ENCODE measurements around the gene PTPRN2. TPM values are rescaled to one million over a fixed set of nuclear protein-coding genes. Genes with fewer than 3 reads are reported as not detected.

PTPRN2 gene
- total and polyA plus RNA-seq, 2 donors (not counting 3 experiments of a cell fraction or from before 2014, with no cell fraction given): 0.62 to 0.88 TPM

- H3K79me2 ChIP-seq (ENCODE audit: control insufficient read depth, insufficient read depth, low read length): no peaks in the 10 kb centered on the region
- H3K27me3 ChIP-seq (ENCODE audit: control insufficient read depth in 2 of 2, insufficient read depth in 2 of 2, low read length in 2 of 2): no peaks in the 10 kb centered on the region
- peaks cover 6% of the 10 kb centered on the region for H3K9me3 ChIP-seq (replicated peaks; ENCODE audit: control insufficient read depth, insufficient read depth, low read length)
- dilution Hi-C loops (cut with MboI; ENCODE audit: extremely low pct_ligation_motif_present, low sequenced_read_pairs) (no loop called here), intact Hi-C loops (cut with micrococcal nuclease) (no loop called here)
- DNase-seq (ENCODE audit: low read depth, low spot score) (no peak), FAIRE-seq (no peak)
- no peak overlapping the region for H2AFZ ChIP-seq (ENCODE audit: low read depth, low read length)
- no peaks in the 10 kb centered on the region for H3K4me1 ChIP-seq (ENCODE audit: control insufficient read depth, extremely low read depth, insufficient read depth, low read length)
- H3K4me2 ChIP-seq (ENCODE audit: insufficient read depth, low read length): no peak overlapping the region
- no peaks in the 10 kb centered on the region for H3K9me1 ChIP-seq (replicated peaks; ENCODE audit: control insufficient read depth, extremely low read depth, insufficient read depth, low read length)
- no peaks in the 10 kb centered on the region for H4K20me1 ChIP-seq (replicated peaks; ENCODE audit: control insufficient read depth, extremely low read depth, insufficient read depth, low read length)
- H3K27ac ChIP-seq (ENCODE audit: insufficient read depth, low read depth, low read length): no peak overlapping the region
- no peaks in the 10 kb centered on the region for H3K36me3 ChIP-seq (ENCODE audit: control insufficient read depth in 2 of 2, extremely low read depth in 1 of 2, insufficient read depth in 2 of 2, low read length in 2 of 2)
- POLR2A ChIA-PET: no interaction called here
- no TSS peak for BruUV-seq (replicated peaks)
- TF ChIP-seq GATA2 (IDR thresholded peaks at IDR 0.05; ENCODE audit: insufficient read depth, insufficient read length, low read depth, low read length): no peak
- TF ChIP-seq JUN (IDR thresholded peaks at IDR 0.05; ENCODE audit: borderline replicate concordance, insufficient read depth, insufficient read length, low read depth): no peak
- H3K4me3 ChIP-seq (replicated peaks in 1 of 3; ENCODE audit: insufficient read depth in 1 of 3, low read depth in 1 of 3, low read length in 3 of 3): no peak overlapping the region
- CTCF ChIA-PET: no interaction called here
- H3K9ac ChIP-seq (replicated peaks; ENCODE audit: extremely low read depth, insufficient read depth, low read length): no peak overlapping the region
These were observed 535.1 kb downstream of the PTPRN2 start for GRCh38 chr7:158052381-158053060.

GRCh38 chr7:158051776-158052175, 535.8 kb downstream of the PTPRN2 start:
- no TSS peak for BruUV-seq (replicated peaks)
- Histone ChIP-seq H3K27ac (ENCODE audit: insufficient read depth, low read depth, low read length) (no peak overlapping the region), H3K4me3 (replicated peaks in 1 of 3; ENCODE audit: insufficient read depth in 1 of 3, low read depth in 1 of 3, low read length in 3 of 3) (no peak overlapping the region), H3K9me1 (replicated peaks; ENCODE audit: control insufficient read depth, extremely low read depth, insufficient read depth, low read length) (no peaks in the 10 kb centered on the region), H3K4me2 (ENCODE audit: insufficient read depth, low read length) (no peak overlapping the region), H2AFZ (ENCODE audit: low read depth, low read length) (no peak overlapping the region), H4K20me1 (replicated peaks; ENCODE audit: control insufficient read depth, extremely low read depth, insufficient read depth, low read length) (no peaks in the 10 kb centered on the region), H3K9ac (replicated peaks; ENCODE audit: extremely low read depth, insufficient read depth, low read length) (no peak overlapping the region), H3K4me1 (ENCODE audit: control insufficient read depth, extremely low read depth, insufficient read depth, low read length) (no peaks in the 10 kb centered on the region), H3K79me2 (ENCODE audit: control insufficient read depth, insufficient read depth, low read length) (no peaks in the 10 kb centered on the region), H3K9me3 (replicated peaks; ENCODE audit: control insufficient read depth, insufficient read depth, low read length) (peaks cover 8% of the 10 kb centered on the region), H3K27me3 (ENCODE audit: control insufficient read depth in 2 of 2, insufficient read depth in 2 of 2, low read length in 2 of 2) (no peaks in the 10 kb centered on the region), H3K36me3 (ENCODE audit: control insufficient read depth in 2 of 2, extremely low read depth in 1 of 2, insufficient read depth in 2 of 2, low read length in 2 of 2) (no peaks in the 10 kb centered on the region)
- CTCF ChIA-PET: no interaction called here
- dilution Hi-C loops (cut with MboI; ENCODE audit: extremely low pct_ligation_motif_present, low sequenced_read_pairs) (no loop called here), intact Hi-C loops (cut with micrococcal nuclease) (no loop called here)
- POLR2A ChIA-PET: no interaction called here
- TF ChIP-seq MYC (IDR thresholded peaks at IDR 0.05; ENCODE audit: low read depth, low read length): no peak
- no peak for TF ChIP-seq JUN (IDR thresholded peaks at IDR 0.05; ENCODE audit: borderline replicate concordance, insufficient read depth, insufficient read length, low read depth)
- TF ChIP-seq CTCF (IDR thresholded peaks at IDR 0.05; ENCODE audit: extremely low read depth in 1 of 2, insufficient read depth in 1 of 2, low read depth in 1 of 2, low read length in 2 of 2): no peak
- TF ChIP-seq EZH2 (IDR thresholded peaks at IDR 0.05; ENCODE audit: borderline replicate concordance, low read depth, low read length, severe bottlenecking): no peak
- TF ChIP-seq POLR2A (IDR thresholded peaks at IDR 0.05; ENCODE audit: low read depth, low read length): no peak
- no peak for TF ChIP-seq FOS (IDR thresholded peaks at IDR 0.05; ENCODE audit: borderline replicate concordance, insufficient read depth, low read length)
- TF ChIP-seq MAX (IDR thresholded peaks at IDR 0.05; ENCODE audit: insufficient read depth, insufficient read length): no peak
- TF ChIP-seq POLR2AphosphoS5 (IDR thresholded peaks at IDR 0.05; ENCODE audit: insufficient read depth, low read depth, low read length): no peak
- no peak for TF ChIP-seq GATA2 (IDR thresholded peaks at IDR 0.05; ENCODE audit: insufficient read depth, insufficient read length, low read depth, low read length)
- FAIRE-seq (no peak), DNase-seq (ENCODE audit: low read depth, low spot score) (no peak)

Measured in endothelial cell of umbilical vein (primary cell).